Putamen (tissue), 1 donor: ENCODE results near the gene DCDC1.

ENCODE experiments used
- DNase-seq: peaks from one replicate; pipeline ENCODE4 v3.0.0-alpha.2; 2016; ENCODE audit warnings: low spot score

Gene DCDC1

DNA sequence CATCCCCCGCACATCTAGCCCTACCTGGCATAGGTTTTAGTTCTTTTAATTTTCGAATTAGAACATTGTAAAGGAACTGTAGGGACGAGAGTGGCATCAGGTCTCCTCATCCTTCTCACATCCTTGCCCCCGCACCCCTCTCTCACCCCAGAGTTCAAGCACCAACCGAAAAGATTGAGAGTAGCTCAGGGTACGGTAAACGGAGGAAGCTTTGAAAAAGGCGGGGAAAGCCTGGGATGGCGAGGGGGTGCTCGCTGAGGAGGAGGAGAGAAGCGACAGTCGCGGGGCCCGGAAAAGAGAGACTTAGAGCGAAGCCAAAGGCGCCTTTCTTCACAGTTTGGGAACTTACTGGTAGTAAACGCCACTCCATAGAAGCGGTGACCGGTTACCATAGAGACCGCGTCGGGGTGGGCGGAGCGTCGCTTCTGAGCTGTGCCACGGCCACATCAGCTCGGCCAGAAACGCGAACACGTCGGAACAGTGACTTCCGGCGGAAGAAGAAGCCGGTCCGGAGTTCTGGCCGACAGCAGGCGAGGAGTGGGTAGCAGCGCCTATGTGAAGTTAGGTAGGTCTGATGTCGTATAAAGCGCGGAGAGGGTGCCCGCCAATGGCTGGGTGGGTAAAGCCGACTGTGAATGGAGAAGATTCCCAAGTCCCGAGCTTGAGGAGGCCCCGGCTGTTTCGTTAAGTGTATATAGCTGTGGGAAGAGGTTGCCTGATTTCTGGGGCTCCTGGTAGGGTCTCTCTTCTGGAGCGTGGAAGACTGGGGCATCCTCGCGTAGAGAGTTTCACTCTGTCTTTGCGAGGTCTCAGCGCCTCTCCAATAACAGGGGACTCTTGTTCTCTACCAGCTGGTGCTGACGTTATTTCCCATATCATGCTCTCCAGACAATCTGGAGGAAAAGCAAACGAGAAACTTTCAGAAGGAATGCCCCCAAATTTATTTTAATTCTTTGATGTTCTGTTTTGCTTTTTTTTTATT is at the start of gene DCDC1, which contains the start of gene DNAJC24:
DCDC1 (minus strand) TSS at position 392 of the 982 bp plus-strand sequence. CDS start 41,459 bp downstream, outside the sequence.
DNAJC24 (plus strand) TSS at position 513 of the 982 bp plus-strand sequence. CDS start 889 bp downstream, outside the sequence.
- peak; percentile 91 for DNase-seq

DNA sequence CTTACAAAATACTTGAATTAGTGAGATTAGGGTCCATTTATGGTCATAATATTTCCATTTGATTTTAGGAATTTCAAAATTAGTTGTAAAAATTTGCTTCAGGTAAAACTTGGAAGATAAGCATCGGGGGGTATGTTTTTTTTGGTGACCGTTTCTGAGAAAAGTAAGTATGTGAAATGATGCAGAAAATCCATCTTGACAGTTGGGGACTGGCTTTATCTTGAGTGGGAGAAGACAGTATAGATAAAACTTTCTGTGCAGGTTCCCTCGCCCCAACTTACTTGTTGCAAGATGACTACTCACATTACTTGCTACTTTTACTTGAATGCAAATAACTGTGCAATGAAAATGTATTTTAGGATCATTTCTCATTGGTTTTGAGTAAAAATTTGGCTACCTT is 49.6 kb upstream of the DCDC1 start:
- DNase-seq: no peak

DNA sequence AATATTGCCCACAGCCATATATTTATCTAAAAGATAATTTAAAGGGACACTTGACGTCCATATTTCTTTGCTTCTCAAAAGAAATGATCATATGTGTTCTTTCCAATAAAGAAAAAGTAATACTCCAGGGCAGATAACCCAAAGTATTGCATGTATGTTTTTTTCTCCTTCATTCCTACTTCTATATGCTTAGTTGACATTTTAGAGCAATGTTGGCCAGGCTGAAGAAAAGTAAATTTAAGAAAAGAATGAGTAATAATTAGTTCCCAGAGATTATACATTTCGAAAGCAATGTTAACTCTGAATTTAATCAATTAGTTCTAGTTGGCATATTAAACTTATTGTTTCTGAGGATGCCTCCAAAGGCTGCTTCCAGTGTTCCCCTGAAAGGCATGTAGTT is 48.3 kb upstream of the DCDC1 start:
- no peak for DNase-seq

- no peak for DNase-seq
Measured at GRCh38 chr11:31417357-31417756, 47.8 kb upstream of the DCDC1 start.

DNA sequence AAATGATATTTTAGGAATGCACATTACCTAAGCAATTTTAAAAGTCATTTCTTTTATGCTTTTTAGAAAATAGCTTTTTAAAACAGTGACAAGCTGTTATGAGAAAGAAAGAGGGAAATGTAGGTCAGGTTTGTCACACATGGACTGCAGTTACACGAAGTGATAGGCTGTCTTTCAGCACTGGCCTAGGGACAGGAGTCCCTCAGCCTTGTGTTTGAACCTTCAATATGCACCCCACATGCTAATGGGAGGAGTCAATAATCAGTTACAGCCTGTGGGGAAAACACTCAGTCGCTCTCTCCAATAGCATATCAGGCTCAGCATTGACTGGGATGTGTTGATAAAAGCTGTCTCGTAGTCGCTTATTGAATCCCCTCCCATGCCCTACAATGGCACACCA is 45.9 kb upstream of the DCDC1 start:
- no peak for DNase-seq

DNA sequence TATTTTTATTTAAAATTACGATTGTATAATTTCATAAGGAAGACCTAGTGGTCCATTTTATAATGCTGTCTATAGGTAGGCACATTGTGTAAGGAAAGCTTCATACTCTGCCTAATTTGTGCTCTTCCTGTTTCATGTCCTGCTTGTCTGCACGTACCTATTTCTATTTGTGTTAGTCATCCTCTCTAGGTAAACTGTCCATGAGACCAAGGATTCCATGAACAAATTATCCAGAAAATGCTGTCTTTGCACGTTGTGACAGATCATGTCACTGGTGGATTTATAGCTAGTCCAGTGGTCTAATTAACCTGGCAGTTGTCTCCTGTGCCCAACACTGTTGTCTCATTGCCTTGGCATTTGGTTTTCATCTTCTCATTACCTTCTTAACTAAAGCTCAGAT is 44.8 kb upstream of the DCDC1 start:
- DNase-seq: no peak

- DNase-seq: no peak
Measured at GRCh38 chr11:31412946-31413345, 43.4 kb upstream of the DCDC1 start.

GRCh38 chr11:31408201-31408600 is 38.7 kb upstream of the DCDC1 start:
- no peak for DNase-seq

GRCh38 chr11:31404614-31405013 is 35.1 kb upstream of the DCDC1 start:
- DNase-seq: no peak

DNA sequence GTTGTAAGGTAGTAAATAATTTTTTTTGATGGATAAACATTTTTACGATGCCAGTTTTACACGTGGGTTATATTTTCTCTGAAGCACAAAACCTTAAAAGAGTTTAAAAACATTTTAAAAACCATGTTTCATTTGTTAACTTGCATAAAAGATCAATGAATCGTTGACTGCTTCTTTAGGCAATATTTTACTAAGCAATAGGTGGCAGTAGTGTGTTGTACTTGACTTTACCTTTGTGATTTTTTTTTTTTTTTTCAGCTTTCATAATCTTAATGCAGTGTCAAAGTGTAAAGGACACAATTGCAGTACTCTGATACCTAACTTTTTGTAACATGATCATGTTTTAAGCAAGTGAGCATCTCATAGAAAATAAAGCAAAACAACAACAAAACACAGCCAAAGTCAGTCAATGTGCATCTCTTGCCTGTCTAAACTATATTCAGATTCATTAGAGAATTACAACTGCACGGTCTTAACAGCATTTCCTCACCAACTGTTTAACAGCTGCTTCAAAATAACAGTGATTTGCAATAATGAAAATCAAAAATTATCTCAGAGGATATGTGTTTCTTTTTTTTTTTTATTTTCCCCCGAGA is 27.8 kb upstream of the DCDC1 start:
- no peak for DNase-seq

DNA sequence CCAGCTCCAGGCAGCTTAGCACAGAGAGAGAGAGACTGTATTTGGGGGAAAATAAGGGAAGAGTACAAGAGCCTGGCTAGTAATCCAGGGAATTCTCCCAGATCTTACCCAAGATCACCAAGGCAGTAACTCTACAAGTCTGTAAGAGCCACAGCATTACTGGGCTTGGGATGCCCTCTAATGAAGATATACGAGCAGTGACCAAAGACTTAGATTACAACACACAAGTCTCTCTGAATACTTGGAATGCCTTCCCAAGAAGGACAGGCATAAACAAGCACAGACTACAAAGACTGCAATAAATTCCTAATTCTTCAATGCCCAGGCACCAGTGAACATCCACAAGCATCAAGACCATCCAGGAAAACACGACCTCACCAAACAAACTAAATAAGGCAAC is 17.8 kb upstream of the DCDC1 start:
- DNase-seq: no peak

DNA sequence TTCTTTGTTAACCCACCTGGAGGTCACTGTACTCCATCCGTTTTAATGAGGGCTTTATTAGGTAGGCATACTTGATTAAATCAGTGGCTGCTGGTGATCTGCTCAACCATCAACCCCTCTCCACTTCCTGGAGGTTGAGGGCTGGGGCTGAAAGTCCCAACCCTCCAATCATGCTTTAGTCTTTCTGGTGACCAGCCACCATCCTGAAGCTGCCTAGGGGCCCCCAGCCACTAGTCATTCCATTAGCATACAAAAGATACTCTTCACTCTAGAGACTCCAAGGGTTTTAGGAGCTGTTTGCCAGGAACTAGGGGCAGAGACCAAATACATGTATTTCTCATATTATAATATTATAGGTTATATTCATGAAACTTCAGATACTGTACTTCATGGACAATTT is 13.6 kb upstream of the DCDC1 start:
- DNase-seq: no peak

GRCh38 chr11:31375879-31376278 is 6.3 kb upstream of the DCDC1 start:
- DNase-seq: no peak

DNA sequence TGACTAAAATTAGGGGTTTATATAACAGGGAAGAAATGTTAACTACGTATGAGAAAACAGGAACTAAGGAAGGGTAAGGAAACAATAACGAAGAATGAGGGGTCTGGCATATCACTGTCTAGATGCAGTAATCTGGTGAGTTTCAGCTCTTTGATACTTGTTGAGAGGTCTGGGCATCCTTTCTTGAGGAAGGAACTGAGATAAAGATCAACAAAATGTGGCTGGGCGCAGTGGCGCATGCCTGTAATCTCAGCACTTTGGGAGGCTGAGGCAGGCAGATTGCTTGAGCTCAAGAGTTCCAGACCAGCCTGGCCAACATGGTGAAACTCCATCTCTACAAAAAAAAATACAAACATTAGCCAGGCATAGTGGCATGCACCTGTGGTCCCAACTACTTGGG is 2.7 kb downstream of the DCDC1 start:
- no peak for DNase-seq

DNA sequence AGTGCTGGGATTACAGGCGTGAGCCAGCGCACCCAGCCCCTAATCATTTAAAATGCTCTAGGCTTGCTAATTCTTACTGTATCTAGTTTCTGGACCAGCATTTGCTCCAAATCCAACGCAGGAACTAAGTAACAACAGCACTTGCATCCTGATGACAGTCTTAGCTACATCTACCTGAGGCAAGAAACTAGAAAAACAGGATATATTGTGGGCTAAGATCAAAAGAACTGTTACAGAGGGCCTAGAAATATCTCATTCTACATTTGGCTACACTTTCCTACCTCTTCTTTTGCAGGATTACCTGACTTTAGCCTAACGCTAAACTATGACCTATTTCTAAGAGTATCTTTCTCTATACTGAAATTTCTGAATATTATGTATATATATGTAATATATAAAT is 7.8 kb downstream of the DCDC1 start:
- no peak for DNase-seq

DNA sequence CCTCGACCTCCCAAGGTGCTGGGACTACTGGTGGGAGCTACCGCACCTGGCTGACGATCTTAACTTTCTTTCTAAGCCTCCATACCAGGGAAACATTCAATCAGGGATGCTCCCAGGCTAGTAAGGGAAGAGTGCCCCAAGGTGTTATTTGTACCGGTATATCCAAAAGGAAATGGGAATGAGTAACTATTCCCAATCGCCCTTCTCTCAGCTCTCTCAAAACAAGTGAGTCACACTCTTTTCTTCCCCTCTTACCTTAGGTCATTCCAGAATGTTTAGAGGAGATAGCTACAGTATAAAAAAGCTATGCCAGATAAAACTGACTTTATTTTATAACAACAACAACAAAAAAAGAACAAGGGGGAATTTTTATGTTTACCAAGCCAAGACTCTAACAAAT is 13.7 kb downstream of the DCDC1 start:
- no peak for DNase-seq

DNA sequence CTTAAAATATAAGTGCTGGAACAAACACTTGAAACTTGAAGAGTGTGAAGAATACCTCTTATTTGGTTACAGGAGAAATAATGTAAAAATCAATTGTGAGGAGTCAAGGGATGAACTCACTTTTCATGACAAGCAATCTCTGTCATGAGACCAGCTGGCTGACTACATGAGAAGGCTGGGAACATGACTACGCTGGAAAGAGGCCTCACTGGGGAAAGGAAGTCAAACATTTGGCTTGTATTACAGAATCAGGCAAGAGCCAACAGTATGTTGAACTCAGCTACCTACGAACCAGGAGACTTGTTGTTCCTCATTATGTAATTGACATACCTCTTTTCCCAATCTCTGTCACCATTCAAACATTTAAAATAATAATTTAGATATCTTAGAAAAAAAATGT is 14.4 kb downstream of the DCDC1 start:
- no peak for DNase-seq

DNA sequence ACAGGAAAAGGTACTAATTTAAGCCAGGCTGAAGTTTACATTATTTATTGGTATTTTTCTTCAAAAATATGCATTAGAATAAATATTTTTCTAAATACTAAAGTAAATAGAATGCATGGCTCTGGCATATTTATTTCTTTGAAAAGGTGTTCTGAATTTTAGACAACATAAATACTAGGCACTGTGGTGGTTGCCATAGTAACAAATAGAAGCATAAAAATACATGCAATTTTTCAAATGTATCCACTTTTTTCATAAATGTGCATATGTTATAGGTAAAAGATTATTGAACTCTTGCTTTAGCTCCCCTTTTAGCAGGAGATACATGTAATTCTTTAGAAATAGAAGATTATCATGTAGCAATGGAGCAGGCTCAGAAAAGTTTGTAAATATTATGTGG is 18.4 kb downstream of the DCDC1 start:
- DNase-seq: no peak

DNA sequence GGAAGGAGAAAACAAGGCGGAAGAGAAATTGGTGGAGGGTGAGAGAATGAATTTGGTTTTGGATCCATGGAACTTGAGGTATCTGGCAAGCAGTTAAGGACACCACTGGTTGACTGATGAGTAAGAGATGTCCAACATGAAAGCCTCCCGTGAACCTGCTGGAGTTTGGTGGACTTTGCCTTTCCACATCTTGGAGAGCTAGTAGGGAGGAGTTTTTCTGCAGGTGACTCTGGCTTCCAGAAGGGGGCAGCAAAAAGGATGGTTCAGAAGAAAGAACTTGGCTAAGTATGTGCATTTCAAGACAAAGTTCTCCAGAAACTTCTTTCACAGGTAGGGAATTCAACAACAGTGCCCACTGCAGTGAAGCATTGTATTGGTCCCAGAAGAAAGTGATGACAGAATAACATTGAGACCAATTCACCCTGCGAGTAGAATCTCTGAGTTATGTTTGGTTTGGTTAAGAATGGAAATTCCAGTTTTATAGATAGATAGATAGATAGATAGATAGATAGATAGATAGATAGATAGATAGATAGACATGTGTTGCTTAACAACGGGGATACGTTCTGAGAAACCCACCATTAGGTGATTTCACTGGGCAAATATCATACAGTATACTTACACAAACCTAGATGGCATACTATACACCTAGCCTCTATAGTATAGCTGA is 28.5 kb downstream of the DCDC1 start:
- no peak for DNase-seq

- DNase-seq: no peak
Measured at GRCh38 chr11:31337806-31338205, 31.7 kb downstream of the DCDC1 start.

GRCh38 chr11:31328697-31329096 is 40.8 kb downstream of the DCDC1 start:
- no peak for DNase-seq

- DNase-seq: no peak
Measured at GRCh38 chr11:31327417-31327816, 42.1 kb downstream of the DCDC1 start.
